22Rv1 (cell line): ENCODE data around the gene POU2F2.

Experiments
- ZFX ChIP-seq: fragments of 450-650 bp; IDR thresholded peaks from 2 replicates; pipeline ENCODE4 v1.6.1; 2017; ENCODE audit warnings: antibody characterized with exemption, borderline replicate concordance
- TF ChIP-seq, protein P1 (sequence below): fragments of 450-650 bp; IDR thresholded peaks from 2 replicates; pipeline ENCODE4 v1.5.1; 2017; ENCODE audit warnings: mild to moderate bottlenecking

GRCh38 chr19:42057846-42058245 is 74.4 kb downstream of the POU2F2 start:
- TF ChIP-seq, protein P1, sequence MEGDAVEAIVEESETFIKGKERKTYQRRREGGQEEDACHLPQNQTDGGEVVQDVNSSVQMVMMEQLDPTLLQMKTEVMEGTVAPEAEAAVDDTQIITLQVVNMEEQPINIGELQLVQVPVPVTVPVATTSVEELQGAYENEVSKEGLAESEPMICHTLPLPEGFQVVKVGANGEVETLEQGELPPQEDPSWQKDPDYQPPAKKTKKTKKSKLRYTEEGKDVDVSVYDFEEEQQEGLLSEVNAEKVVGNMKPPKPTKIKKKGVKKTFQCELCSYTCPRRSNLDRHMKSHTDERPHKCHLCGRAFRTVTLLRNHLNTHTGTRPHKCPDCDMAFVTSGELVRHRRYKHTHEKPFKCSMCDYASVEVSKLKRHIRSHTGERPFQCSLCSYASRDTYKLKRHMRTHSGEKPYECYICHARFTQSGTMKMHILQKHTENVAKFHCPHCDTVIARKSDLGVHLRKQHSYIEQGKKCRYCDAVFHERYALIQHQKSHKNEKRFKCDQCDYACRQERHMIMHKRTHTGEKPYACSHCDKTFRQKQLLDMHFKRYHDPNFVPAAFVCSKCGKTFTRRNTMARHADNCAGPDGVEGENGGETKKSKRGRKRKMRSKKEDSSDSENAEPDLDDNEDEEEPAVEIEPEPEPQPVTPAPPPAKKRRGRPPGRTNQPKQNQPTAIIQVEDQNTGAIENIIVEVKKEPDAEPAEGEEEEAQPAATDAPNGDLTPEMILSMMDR, result no peak
- no peak for TF ChIP-seq ZFX
